SU-DHL-6 (cell line): ENCODE data around the gene B3GAT1.

ENCODE experiments used
- H2AFZ ChIP-seq: fragments of 200-600 bp; sonication (generic); 2 replicates; pipeline ENCODE4 v1.6.1; 2014; ENCODE audit warnings: low read depth, mild to moderate bottlenecking, moderate library complexity, mixed read lengths, antibody characterized with exemption, low read length; ENCODE audit not compliant: severe bottlenecking
- H3F3A ChIP-seq: fragments of 200-600 bp; shearing (Covaris generic); 2 replicates; pipeline ENCODE4 v1.6.0; 2016; ENCODE audit warnings: antibody characterized with exemption, mild to moderate bottlenecking; ENCODE audit not compliant: insufficient read depth
- H3K27ac ChIP-seq: fragments of 200-600 bp; sonication (generic); 2 replicates; pipeline ENCODE4 v1.5.1; 2016; ENCODE audit warnings: low read depth, mild to moderate bottlenecking, low read length, moderate library complexity, mixed read lengths
- H3K27me3 ChIP-seq: fragments of 200-600 bp; sonication (generic), shearing (Covaris generic); 2 replicates; pipeline ENCODE4 v1.6.0; 2014; ENCODE audit warnings: mild to moderate bottlenecking, low read length
- H3K36me3 ChIP-seq: fragments of 200-600 bp; sonication (generic); 2 replicates; pipeline ENCODE4 v1.6.1; 2014; ENCODE audit warnings: mild to moderate bottlenecking, low read length, mixed read lengths
- H3K4me2 ChIP-seq: fragments of 300-600, 200-600 bp; shearing (Covaris generic), sonication (generic); 2 replicates; pipeline ENCODE4 v1.6.0; 2014; ENCODE audit warnings: low read length, low read depth, mild to moderate bottlenecking; ENCODE audit not compliant: poor library complexity, severe bottlenecking
- H3K4me3 ChIP-seq: fragments of 200-600 bp; sonication (generic); 2 replicates; pipeline ENCODE4 v1.5.1; 2014; ENCODE audit warnings: antibody characterized with exemption, low read length, mild to moderate bottlenecking, mixed read lengths; ENCODE audit not compliant: insufficient read depth, poor library complexity, severe bottlenecking
- H3K79me2 ChIP-seq: fragments of 200-600 bp; sonication (generic); 2 replicates; pipeline ENCODE4 v1.6.1; 2014; ENCODE audit warnings: mild to moderate bottlenecking, low read length, moderate library complexity; ENCODE audit not compliant: insufficient read depth
- H3K9ac ChIP-seq: fragments of 200-600 bp; sonication (generic); 2 replicates; pipeline ENCODE4 v1.7.0; 2014; ENCODE audit warnings: mild to moderate bottlenecking, low read length
- H3K9me2 ChIP-seq: fragments of 200-600 bp; sonication (generic); replicated peaks from 2 replicates; pipeline ENCODE4 v1.6.1; 2014; ENCODE audit warnings: low read length; ENCODE audit not compliant: insufficient read depth
- H3K9me3 ChIP-seq: fragments of 200-600 bp; sonication (generic); 2 replicates; pipeline ENCODE4 v1.6.1; 2014; ENCODE audit warnings: low read length, mixed read lengths; ENCODE audit not compliant: insufficient read depth
- H4K20me1 ChIP-seq: fragments of 200-600 bp; sonication (generic); 2 replicates; pipeline ENCODE4 v1.6.1; 2014; ENCODE audit warnings: low read depth, mild to moderate bottlenecking, antibody characterized with exemption, low read length, moderate library complexity, mixed read lengths
- CTCF ChIP-seq: fragments of 200-600 bp; sonication (generic); IDR thresholded peaks from one replicate; pipeline ENCODE4 v1.5.1; 2017; ENCODE audit warnings: antibody characterized with exemption, mild to moderate bottlenecking, low read length, moderate library complexity; ENCODE audit not compliant: insufficient read depth, poor library complexity, severe bottlenecking
- EZH2phosphoT487 ChIP-seq: fragments of 200-600 bp; sonication (generic), shearing (Covaris generic); conservative IDR thresholded peaks from 2 replicates; pipeline ENCODE4 v1.6.1; 2018; ENCODE audit warnings: mild to moderate bottlenecking, antibody characterized with exemption, low read length, moderate library complexity, mixed read lengths

The B3GAT1 gene

GRCh38 chr11:134397304-134398078 is 14.6 kb downstream of the B3GAT1 start:
- Histone ChIP-seq H3K9me3 (no peaks in the 10 kb centered on the region), H3K36me3 (no peaks in the 10 kb centered on the region), H2AFZ (no peak overlapping the region), H4K20me1 (no peaks in the 10 kb centered on the region), H3K9ac (no peak overlapping the region), H3K4me3 (no peak overlapping the region), H3K79me2 (no peaks in the 10 kb centered on the region), H3K27me3 (no peaks in the 10 kb centered on the region), H3F3A (no peaks in the 10 kb centered on the region), H3K9me2 (no peaks in the 10 kb centered on the region), H3K27ac (no peak overlapping the region), H3K4me2 (no peak overlapping the region)
- TF ChIP-seq CTCF (no peak), EZH2phosphoT487 (no peak)

DNA sequence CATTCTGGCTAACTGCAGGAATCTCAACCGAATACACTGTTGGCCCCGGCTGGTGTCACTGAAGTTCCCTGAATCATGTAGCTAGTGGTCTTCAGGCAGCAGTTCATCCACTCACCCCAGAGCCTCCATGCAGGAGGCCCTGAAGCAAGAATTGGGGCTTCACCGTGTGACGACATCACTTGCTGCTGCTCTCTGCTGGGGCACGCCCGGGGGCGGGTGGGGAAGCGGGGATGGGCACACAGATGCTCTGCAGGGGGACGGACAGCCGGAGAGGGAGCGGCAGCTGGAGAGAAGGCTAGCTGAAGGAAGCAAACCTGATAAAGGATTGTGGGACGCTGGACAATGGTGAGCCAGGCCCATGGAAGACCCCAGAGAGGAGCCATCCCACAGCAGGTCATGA is 17.0 kb downstream of the B3GAT1 start:
- Histone ChIP-seq H2AFZ (no peak overlapping the region), H3F3A (no peaks in the 10 kb centered on the region), H3K9ac (no peak overlapping the region), H3K36me3 (no peaks in the 10 kb centered on the region), H4K20me1 (no peaks in the 10 kb centered on the region), H3K27ac (no peak overlapping the region), H3K4me2 (no peak overlapping the region), H3K79me2 (no peaks in the 10 kb centered on the region), H3K9me2 (no peaks in the 10 kb centered on the region), H3K27me3 (no peaks in the 10 kb centered on the region), H3K9me3 (no peaks in the 10 kb centered on the region), H3K4me3 (no peak overlapping the region)
- TF ChIP-seq CTCF (no peak), EZH2phosphoT487 (no peak)

DNA sequence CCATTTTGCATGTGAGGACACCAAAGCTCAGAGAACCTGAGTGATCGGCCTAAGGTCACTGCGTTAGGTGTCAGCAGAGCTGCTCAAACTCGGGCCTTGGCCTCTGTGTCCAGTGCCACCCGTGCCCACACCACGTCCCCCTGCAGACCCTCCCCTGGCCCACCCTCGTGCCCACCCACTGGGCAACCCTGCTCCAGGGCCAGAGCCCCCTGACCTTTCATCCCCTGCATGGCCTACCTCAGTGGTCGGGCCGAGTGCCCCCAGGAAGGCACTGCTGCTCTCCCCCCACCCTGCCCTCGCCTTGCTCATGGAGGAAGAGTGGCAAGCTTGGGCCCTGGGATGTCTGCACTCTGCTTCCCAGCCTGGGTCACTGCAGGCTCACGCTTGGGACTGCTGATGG is 17.7 kb downstream of the B3GAT1 start:
- Histone ChIP-seq H3F3A (no peaks in the 10 kb centered on the region), H3K27me3 (no peaks in the 10 kb centered on the region), H4K20me1 (no peaks in the 10 kb centered on the region), H3K4me3 (no peak overlapping the region), H3K79me2 (no peaks in the 10 kb centered on the region), H3K9me2 (no peaks in the 10 kb centered on the region), H3K4me2 (no peak overlapping the region), H3K9ac (no peak overlapping the region), H2AFZ (no peak overlapping the region), H3K27ac (no peak overlapping the region), H3K9me3 (no peaks in the 10 kb centered on the region), H3K36me3 (no peaks in the 10 kb centered on the region)
- TF ChIP-seq CTCF (no peak), EZH2phosphoT487 (no peak)
